22Rv1 (cell line): Measurements from ENCODE around the gene GRM1.

Experiments used
- H3K27ac ChIP-seq: fragments of 450-650 bp; 2 replicates; pipeline ENCODE4 v1.5.1; 2017
- CTCF ChIP-seq: fragments of 450-650 bp; IDR thresholded peaks from 2 replicates; pipeline ENCODE4 v1.5.1; 2017; ENCODE audit warnings: mild to moderate bottlenecking
- ZFX ChIP-seq: fragments of 450-650 bp; IDR thresholded peaks from 2 replicates; pipeline ENCODE4 v1.6.1; 2017; ENCODE audit warnings: antibody characterized with exemption, borderline replicate concordance

The GRM1 gene

GRCh38 chr6:146481527-146481926 lies 452.7 kb downstream of the GRM1 start:
- TF ChIP-seq CTCF (no peak), ZFX (no peak)
- no peak overlapping the region for H3K27ac ChIP-seq

GRCh38 chr6:146484411-146484810 lies 455.5 kb downstream of the GRM1 start:
- no peak for TF ChIP-seq ZFX
- H3K27ac ChIP-seq: no peak overlapping the region
